ENCODE measurements around the gene LRRC40.

The LRRC40 gene

GRCh38 chr1:70109241-70109640 is 96.1 kb downstream of the LRRC40 start:
- no peak for DNase-seq

GRCh38 chr1:70103770-70104169 is 101.6 kb downstream of the LRRC40 start:
- DNase-seq, result no peak

GRCh38 chr1:70101774-70102173 is 103.6 kb downstream of the LRRC40 start:
- no peak for DNase-seq

GRCh38 chr1:70101231-70101630 is 104.1 kb downstream of the LRRC40 start:
- DNase-seq, result no peak
